Liver (tissue), 9 donors: ENCODE measurements around the gene KCNQ4. TPM values are rescaled to one million over a fixed set of nuclear protein-coding genes. Genes with fewer than 3 reads are reported as not detected.

ENCODE experiments used
- DNase-seq: peaks from one replicate; pipeline ENCODE4 v3.0.0-alpha.2; 2017; ENCODE audit warnings: low spot score
- H3K27ac ChIP-seq, 2 donors: one replicate each; pipeline ENCODE4 v1.7.0; 2013; ENCODE audit warnings: inconsistent platforms in 2 of 2, low read length in 2 of 2, control low read depth in 1 of 2, low read depth in 1 of 2, mild to moderate bottlenecking in 1 of 2
- H3K27me3 ChIP-seq, 4 donors: one replicate each; pipeline versions ENCODE4 v1.6.1 to v1.7.0; 2013; ENCODE audit warnings: low read length in 3 of 4, inconsistent platforms in 1 of 4, mild to moderate bottlenecking in 1 of 4, moderate library complexity in 1 of 4; ENCODE audit not compliant: control insufficient read depth in 4 of 4, insufficient read depth in 4 of 4
- H3K36me3 ChIP-seq, 4 donors: one replicate each; pipeline versions ENCODE4 v1.6.1 to v1.7.0; 2013; ENCODE audit warnings: low read length in 3 of 4, mild to moderate bottlenecking in 3 of 4, low read depth in 1 of 4, moderate library complexity in 1 of 4; ENCODE audit not compliant: control insufficient read depth in 4 of 4, insufficient read depth in 3 of 4
- H3K4me1 ChIP-seq, 4 donors: one replicate each; pipeline versions ENCODE4 v1.6.1 to v1.7.0; 2013; ENCODE audit warnings: low read length in 3 of 4, mild to moderate bottlenecking in 3 of 4, moderate library complexity in 1 of 4; ENCODE audit not compliant: control insufficient read depth in 4 of 4, insufficient read depth in 4 of 4
- H3K4me3 ChIP-seq, 3 donors: one replicate each; pipeline versions ENCODE4 v1.6.1 to v1.7.0; 2013; ENCODE audit warnings: low read length in 3 of 3, control low read depth in 1 of 3, low read depth in 1 of 3, mild to moderate bottlenecking in 1 of 3
- H3K9ac ChIP-seq, 2 donors: one replicate each; pipeline ENCODE4 v1.7.0; 2013; ENCODE audit warnings: low read length in 2 of 2, mild to moderate bottlenecking in 2 of 2, moderate library complexity in 2 of 2, control low read depth in 1 of 2, low read depth in 1 of 2
- H3K9me3 ChIP-seq, 4 donors: one replicate each; pipeline versions ENCODE4 v1.6.1 to v1.7.0; 2013; ENCODE audit warnings: low read length in 3 of 4; ENCODE audit not compliant: control insufficient read depth in 4 of 4
- FOXA1 ChIP-seq: IDR thresholded peaks from 2 replicates; pipeline ENCODE4 v1.6.1; 2016; ENCODE audit warnings: antibody characterized with exemption
- FOXA2 ChIP-seq: IDR thresholded peaks from 2 replicates; pipeline ENCODE4 v1.6.1; 2016; ENCODE audit warnings: antibody characterized with exemption
- GABPA ChIP-seq, 2 donors: IDR thresholded peaks in 1 of 2; conservative IDR thresholded peaks in 1 of 2; 2 replicates each; pipeline ENCODE4 v1.6.1; 2016; ENCODE audit warnings: antibody characterized with exemption in 2 of 2, mild to moderate bottlenecking in 1 of 2, moderate library complexity in 1 of 2
- HNF4A ChIP-seq, 2 donors: conservative IDR thresholded peaks; 2 replicates each; pipeline ENCODE4 v1.6.1; 2016; ENCODE audit warnings: antibody characterized with exemption in 2 of 2, mild to moderate bottlenecking in 2 of 2
- HNF4G ChIP-seq: IDR thresholded peaks from 2 replicates; pipeline ENCODE4 v1.6.1; 2016; ENCODE audit warnings: antibody characterized with exemption
- JUND ChIP-seq, 2 donors: IDR thresholded peaks; 2 replicates each; pipeline ENCODE4 v1.6.1; 2016; ENCODE audit warnings: antibody characterized with exemption in 2 of 2
- NR2F2 ChIP-seq: IDR thresholded peaks from 2 replicates; pipeline ENCODE4 v1.6.1; 2016; ENCODE audit warnings: antibody characterized with exemption
- RAD21 ChIP-seq, 2 donors: IDR thresholded peaks; 2 replicates each; pipeline ENCODE4 v1.6.1; 2016; ENCODE audit warnings: antibody characterized with exemption in 2 of 2, mild to moderate bottlenecking in 2 of 2
- RXRA ChIP-seq, 2 donors: IDR thresholded peaks; 2 replicates each; pipeline ENCODE4 v1.6.1; 2017 to 2018; ENCODE audit warnings: antibody characterized with exemption in 2 of 2, mild to moderate bottlenecking in 1 of 2
- SP1 ChIP-seq: IDR thresholded peaks from 2 replicates; pipeline ENCODE4 v1.6.1; 2018; ENCODE audit warnings: antibody characterized with exemption, mild to moderate bottlenecking
- WGBS: extraction: QIAGEN DNeasy Blood & Tissue Kit; methylation state at CpG from one replicate; pipeline ENCODE4 v1.1.7; 2013; 5-methylcytosine and 5-hydroxymethylcytosine counted together
- polyA plus RNA-seq, 2 donors: library from polyadenylated mRNA; stranded (reverse) in 1 of 2; unstranded in 1 of 2; fragments of 200-250 nt in 1 of 2; fragments of >200 nt in 1 of 2; fragmentation: Nextera tagmentation in 1 of 2; extraction: Ambion mirVana in 1 of 2; gene quantifications; one replicate each; pipeline versions ENCODE4 v1.2.1 to v1.2.3, GENCODE V29; 2013 to 2015
- total RNA-seq, 2 donors: library from RNA; depleted of rRNA; stranded (reverse); fragments of >200 nt; gene quantifications; one replicate each; pipeline ENCODE4 v1.2.3, GENCODE V29; 2014
- TF ChIP-seq, protein P1 (sequence below): IDR thresholded peaks from 2 replicates; pipeline ENCODE4 v1.6.1; 2016; ENCODE audit warnings: antibody characterized with exemption
- TF ChIP-seq, protein P2 (sequence below): IDR thresholded peaks from 2 replicates; pipeline ENCODE4 v1.6.1; 2016; ENCODE audit warnings: antibody characterized with exemption
- TF ChIP-seq, protein P3 (sequence below): fragments of 150-350 bp; IDR thresholded peaks from 2 replicates; pipeline ENCODE4 v1.5.1; 2017; ENCODE audit warnings: improper control_type of control experiment, low read depth, low read length; ENCODE audit not compliant: missing input control
- TF ChIP-seq, protein P4 (sequence below): IDR thresholded peaks from 2 replicates; pipeline ENCODE4 v1.6.1; 2016; ENCODE audit warnings: antibody characterized with exemption
- TF ChIP-seq, protein P5 (sequence below): IDR thresholded peaks from 2 replicates; pipeline ENCODE4 v1.6.1; 2016; ENCODE audit warnings: antibody characterized with exemption, mild to moderate bottlenecking
- donor health status: healthy.
- donor health status: healthy.
- donor health status: healthy.
- donor health status: healthy.
- donor health status: healthy.

KCNQ4 gene
- total and polyA plus RNA-seq, 4 donors, result 0.10 to 2.1 (median 0.27) TPM

DNA sequence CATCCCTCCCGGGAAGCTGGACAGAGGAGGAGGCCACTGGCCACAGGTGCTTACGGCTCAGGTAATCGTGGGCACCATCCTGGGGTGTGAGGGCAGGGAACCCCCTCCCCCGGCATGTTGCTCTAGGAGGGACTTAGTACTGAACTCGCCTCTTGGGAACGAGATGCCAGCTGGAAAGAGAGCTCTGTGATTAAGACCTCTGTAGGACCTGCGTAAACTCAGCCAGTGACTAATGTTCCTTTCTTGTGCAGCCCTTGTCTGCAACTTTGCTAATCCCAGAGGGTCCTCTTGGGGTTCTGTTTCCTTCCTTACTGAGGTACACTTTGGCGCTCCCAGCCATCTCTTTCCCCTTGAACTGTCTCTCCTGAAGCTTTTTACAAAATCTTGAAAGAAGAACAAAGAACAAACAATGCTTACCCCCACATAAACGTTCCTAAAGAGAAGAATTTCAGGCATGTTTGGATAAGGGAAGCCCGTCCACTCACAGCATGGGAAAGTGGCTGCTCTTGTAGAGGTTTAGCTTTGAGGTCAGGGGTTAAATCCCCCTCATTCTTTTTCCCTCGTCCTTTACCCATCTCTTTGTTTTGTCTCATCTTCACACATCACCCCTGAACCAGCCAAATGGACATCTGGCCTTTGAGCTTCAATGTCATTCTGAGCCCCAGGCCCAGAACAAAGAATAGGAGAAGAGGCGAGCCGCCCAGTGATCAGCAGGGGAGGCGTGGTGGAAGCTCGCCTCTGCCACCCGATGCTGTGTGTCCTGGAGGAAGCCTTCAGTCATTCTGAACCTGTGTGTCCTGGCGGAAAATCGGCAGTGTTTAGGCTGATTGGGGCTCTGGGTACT lies 41.2 kb downstream of the KCNQ4 start:
- 82% methylated on average over 18 of the region's 18 CpGs for WGBS
- no peak overlapping the region for H3K4me3 ChIP-seq
- TF ChIP-seq FOXA2 (no peak), JUND (IDR thresholded peaks at IDR 0.05) (no peak), FOXA1 (no peak), HNF4G (no peak), HNF4A (conservative IDR thresholded peaks at IDR 0.05) (no peak), SP1 (no peak), RXRA (IDR thresholded peaks at IDR 0.05) (no peak), GABPA (IDR thresholded peaks at IDR 0.05 in 1 of 2, conservative IDR thresholded peaks at IDR 0.05 in 1 of 2) (no peak)
- TF ChIP-seq, protein P1, sequence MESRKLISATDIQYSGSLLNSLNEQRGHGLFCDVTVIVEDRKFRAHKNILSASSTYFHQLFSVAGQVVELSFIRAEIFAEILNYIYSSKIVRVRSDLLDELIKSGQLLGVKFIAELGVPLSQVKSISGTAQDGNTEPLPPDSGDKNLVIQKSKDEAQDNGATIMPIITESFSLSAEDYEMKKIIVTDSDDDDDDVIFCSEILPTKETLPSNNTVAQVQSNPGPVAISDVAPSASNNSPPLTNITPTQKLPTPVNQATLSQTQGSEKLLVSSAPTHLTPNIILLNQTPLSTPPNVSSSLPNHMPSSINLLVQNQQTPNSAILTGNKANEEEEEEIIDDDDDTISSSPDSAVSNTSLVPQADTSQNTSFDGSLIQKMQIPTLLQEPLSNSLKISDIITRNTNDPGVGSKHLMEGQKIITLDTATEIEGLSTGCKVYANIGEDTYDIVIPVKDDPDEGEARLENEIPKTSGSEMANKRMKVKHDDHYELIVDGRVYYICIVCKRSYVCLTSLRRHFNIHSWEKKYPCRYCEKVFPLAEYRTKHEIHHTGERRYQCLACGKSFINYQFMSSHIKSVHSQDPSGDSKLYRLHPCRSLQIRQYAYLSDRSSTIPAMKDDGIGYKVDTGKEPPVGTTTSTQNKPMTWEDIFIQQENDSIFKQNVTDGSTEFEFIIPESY, result no peak
- TF ChIP-seq, protein P2, sequence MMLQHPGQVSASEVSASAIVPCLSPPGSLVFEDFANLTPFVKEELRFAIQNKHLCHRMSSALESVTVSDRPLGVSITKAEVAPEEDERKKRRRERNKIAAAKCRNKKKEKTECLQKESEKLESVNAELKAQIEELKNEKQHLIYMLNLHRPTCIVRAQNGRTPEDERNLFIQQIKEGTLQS, result no peak
- TF ChIP-seq, protein P3, sequence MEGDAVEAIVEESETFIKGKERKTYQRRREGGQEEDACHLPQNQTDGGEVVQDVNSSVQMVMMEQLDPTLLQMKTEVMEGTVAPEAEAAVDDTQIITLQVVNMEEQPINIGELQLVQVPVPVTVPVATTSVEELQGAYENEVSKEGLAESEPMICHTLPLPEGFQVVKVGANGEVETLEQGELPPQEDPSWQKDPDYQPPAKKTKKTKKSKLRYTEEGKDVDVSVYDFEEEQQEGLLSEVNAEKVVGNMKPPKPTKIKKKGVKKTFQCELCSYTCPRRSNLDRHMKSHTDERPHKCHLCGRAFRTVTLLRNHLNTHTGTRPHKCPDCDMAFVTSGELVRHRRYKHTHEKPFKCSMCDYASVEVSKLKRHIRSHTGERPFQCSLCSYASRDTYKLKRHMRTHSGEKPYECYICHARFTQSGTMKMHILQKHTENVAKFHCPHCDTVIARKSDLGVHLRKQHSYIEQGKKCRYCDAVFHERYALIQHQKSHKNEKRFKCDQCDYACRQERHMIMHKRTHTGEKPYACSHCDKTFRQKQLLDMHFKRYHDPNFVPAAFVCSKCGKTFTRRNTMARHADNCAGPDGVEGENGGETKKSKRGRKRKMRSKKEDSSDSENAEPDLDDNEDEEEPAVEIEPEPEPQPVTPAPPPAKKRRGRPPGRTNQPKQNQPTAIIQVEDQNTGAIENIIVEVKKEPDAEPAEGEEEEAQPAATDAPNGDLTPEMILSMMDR, result no peak
- TF ChIP-seq, protein P4, sequence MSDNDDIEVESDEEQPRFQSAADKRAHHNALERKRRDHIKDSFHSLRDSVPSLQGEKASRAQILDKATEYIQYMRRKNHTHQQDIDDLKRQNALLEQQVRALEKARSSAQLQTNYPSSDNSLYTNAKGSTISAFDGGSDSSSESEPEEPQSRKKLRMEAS, result no peak
- TF ChIP-seq, protein P5, sequence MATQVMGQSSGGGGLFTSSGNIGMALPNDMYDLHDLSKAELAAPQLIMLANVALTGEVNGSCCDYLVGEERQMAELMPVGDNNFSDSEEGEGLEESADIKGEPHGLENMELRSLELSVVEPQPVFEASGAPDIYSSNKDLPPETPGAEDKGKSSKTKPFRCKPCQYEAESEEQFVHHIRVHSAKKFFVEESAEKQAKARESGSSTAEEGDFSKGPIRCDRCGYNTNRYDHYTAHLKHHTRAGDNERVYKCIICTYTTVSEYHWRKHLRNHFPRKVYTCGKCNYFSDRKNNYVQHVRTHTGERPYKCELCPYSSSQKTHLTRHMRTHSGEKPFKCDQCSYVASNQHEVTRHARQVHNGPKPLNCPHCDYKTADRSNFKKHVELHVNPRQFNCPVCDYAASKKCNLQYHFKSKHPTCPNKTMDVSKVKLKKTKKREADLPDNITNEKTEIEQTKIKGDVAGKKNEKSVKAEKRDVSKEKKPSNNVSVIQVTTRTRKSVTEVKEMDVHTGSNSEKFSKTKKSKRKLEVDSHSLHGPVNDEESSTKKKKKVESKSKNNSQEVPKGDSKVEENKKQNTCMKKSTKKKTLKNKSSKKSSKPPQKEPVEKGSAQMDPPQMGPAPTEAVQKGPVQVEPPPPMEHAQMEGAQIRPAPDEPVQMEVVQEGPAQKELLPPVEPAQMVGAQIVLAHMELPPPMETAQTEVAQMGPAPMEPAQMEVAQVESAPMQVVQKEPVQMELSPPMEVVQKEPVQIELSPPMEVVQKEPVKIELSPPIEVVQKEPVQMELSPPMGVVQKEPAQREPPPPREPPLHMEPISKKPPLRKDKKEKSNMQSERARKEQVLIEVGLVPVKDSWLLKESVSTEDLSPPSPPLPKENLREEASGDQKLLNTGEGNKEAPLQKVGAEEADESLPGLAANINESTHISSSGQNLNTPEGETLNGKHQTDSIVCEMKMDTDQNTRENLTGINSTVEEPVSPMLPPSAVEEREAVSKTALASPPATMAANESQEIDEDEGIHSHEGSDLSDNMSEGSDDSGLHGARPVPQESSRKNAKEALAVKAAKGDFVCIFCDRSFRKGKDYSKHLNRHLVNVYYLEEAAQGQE, result no peak
- H3K36me3 ChIP-seq, result no peaks in the 10 kb centered on the region
- no peak overlapping the region for H3K9ac ChIP-seq
- no peak overlapping the region for H3K27ac ChIP-seq
- H3K27me3 ChIP-seq, result no peaks in the 10 kb centered on the region
- peaks cover 0 to 11% (median 6%) of the 10 kb centered on the region in 4 donors for H3K4me1 ChIP-seq
- DNase-seq, result no peak
- H3K9me3 ChIP-seq, result no peaks in the 10 kb centered on the region

DNA sequence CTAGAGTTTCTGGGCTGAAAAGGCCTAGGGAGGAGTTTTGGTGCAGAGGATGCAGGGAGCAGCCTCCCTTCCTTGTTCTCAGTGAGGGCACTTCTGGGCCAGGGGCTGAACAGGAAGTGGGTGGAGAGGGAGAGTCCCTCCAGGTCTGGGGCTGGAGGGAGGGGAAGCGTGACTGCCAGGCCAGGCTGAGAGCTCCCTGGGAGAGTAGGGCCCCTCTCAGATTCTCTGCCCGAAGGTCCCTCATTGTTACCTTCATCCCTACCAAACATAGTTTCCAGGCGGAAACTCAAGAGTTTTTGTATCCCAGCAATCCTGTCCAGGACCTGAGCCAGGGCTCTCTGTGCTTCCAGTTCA lies 41.8 kb downstream of the KCNQ4 start:
- Histone ChIP-seq H3K36me3 (no peaks in the 10 kb centered on the region), H3K4me1 (peaks cover 0 to 5% (median 2%) of the 10 kb centered on the region in 4 donors), H3K9ac (no peak overlapping the region), H3K27ac (no peak overlapping the region), H3K4me3 (no peak overlapping the region), H3K27me3 (no peaks in the 10 kb centered on the region), H3K9me3 (no peaks in the 10 kb centered on the region)
- no peak for DNase-seq
- 82% methylated on average over 3 of the region's 3 CpGs for WGBS
- TF ChIP-seq HNF4G (no peak), RAD21 (IDR thresholded peaks at IDR 0.05) (no peak), HNF4A (conservative IDR thresholded peaks at IDR 0.05) (no peak), FOXA1 (no peak), FOXA2 (no peak), NR2F2 (no peak), GABPA (IDR thresholded peaks at IDR 0.05 in 1 of 2, conservative IDR thresholded peaks at IDR 0.05 in 1 of 2) (no peak)
- TF ChIP-seq, protein P5, result no peak
- TF ChIP-seq, protein P3, result no peak
- TF ChIP-seq, protein P4, result no peak
